Measurements from ENCODE around the gene CD99L2. TPM values are rescaled to one million over a fixed set of nuclear protein-coding genes. Genes with fewer than 3 reads are reported as not detected.

Gene CD99L2
- total RNA-seq, 1 donor from 2014 or later = 27.7 TPM

DNA sequence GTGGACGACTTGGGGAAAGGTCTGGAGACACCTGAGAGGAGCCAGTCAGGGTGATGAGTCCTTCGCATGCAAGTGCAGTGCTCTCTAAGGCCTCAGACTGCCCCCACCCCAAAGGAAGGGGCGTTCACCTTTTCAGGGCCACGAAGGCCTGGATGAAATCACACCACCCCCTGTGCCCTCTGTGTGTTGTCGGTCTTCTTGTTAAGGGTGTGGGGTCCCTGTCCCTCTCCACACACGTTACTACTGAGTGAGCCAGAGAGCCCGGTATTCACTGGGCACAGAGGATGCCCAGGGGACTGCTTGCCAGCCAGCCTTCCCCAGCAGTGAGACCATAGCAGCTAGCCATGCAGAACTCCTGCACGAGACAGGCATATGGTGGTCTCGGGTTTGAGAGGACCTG lies 133.2 kb downstream of the CD99L2 start:
- DNase-seq (ENCODE audit: low read depth in 2 of 2) = no peak

DNA sequence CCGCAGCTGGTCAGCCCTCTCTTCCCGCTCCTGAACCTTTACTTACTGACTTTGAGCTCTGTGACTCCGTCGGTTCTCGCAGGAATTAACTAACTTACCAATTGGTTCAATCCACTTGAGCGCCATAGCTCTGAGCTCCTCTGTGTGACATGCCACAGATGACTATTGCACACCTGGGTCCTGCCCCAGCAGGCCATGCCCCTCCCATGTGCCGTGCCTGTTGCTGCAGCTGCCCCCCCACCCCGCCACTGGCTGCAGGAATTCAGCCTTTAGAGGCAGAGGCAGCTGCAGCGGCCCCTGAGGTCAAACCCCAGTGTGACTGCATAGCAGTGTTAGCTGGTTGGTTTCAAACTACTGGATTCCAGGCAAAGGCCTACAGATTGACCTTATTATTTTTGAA lies 134.7 kb downstream of the CD99L2 start:
- DNase-seq (ENCODE audit: low read depth in 2 of 2) = no peak

GRCh38 chrX:150763303-150763797 lies 135.1 kb downstream of the CD99L2 start:
- no peak for DNase-seq (ENCODE audit: low read depth in 2 of 2)

DNA sequence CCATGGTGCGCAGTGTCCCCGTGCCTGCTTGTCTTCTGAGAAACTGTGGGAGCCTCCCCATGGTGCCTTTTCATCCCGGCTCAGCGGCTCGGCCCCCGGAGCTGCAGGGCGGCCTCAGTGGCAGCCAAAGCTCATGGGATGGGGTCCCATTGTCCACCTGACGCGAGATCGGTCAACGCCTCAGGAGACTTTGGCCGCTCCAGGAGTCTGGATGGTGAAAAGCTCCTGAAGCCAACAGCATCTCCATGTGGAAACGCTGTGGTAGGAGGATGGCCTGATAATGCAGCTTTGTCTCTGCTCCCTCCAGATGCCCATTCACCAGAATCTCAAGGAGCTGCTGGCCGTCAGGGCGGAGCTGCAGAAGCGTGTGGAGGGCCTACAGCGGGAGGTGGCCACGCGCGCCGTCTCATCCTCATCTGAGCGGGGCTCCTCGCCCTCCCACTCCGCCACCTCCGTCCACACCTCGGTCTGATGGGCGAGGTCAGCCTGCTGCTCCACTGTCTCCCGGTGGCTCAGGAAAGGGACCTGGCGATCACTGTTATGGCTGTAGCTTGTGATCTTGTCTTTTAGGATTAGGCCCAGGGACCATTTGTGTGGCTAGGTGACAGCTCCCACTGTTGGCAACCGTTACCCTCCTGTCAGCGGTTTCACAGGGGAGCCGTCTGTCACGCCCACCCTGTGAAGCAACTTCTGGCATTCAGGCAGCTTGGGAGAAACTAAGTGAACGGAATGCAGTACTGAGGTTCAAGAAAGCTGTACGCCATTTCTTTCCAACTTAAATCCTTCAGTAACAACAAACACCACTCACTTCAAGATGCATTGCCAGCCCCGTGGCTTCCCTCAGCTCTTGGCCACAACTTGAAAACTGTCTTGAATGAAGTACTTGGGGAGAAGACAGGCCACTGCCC lies 136.0 kb downstream of the CD99L2 start:
- no peak for DNase-seq (ENCODE audit: low read depth in 2 of 2)

DNA sequence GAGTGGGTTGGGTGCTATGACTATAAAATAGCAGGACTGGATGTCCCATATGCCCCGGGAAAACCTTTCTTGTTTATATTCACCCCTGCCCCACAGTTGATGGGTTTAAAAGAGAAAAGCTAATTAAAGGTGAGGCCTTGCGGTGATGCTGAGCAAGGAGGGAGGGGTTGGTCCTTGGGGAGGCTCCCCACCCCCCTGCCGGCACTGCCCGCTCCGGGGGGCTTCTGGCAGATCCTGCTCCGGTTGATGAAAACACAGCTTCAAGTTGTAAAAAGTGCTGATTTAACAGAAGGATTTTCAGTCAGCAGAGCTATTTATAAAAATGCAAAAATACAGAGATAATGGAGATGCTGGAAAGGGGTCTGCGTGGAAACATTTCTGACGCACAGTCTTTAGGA lies 136.7 kb downstream of the CD99L2 start:
- DNase-seq (ENCODE audit: low read depth in 2 of 2) = no peak

DNA sequence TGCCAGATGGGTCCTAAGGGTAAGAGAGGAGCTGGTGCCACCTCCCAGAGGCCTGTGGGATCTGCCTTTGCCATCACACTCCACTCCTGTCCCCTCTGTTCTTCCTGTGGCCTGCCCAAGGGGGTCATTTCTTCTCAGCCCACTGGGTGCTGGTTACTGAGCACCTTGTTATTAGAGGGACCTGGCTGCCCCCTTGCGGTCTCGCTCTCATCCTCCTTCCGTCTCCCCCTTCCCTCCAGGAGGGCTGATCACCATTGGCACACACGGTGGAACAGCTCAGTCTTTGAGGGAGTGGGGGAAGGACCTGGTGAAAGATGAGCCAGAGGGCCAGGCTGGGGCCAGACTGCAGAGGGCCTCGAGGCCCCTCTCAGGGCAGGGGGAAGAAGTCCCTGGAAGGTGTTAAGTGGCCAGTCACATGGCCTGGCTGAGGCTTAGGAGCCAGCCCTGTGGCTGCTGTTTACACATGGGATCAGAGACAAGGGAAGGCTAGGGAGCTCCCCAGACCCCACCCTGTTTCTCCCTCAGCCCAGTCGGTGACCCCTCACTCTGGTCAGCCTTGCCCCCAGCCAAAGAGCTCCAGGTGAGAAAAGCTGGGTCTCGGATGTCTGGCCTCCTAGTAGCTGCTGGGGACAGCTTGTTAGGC lies 137.2 kb downstream of the CD99L2 start:
- no peak for DNase-seq (ENCODE audit: low read depth in 2 of 2)

- no peak for DNase-seq (ENCODE audit: low read depth in 2 of 2)
These were observed 138.7 kb downstream of the CD99L2 start for GRCh38 chrX:150759568-150760416.

DNA sequence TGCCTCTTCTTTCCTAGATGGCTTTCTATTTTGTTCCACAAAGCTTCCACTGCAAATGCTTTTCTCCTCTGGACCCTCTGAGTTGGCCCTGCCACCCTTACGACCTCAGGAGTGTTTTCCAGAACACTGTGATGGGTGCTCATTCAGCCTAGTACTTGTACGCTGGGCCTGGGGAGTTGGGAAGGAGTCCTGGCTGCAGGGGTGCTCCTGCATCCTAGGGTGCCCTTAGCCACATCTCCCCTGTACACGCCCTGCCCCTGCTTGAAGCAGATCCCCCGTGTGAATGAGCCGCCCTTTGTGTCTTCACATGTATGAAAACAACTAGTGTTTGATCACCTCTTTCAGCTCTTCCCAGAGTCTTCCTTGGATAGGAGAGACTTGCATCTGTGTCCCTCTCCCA lies 141.1 kb downstream of the CD99L2 start:
- no peak for DNase-seq (ENCODE audit: low read depth in 2 of 2)

- DNase-seq (ENCODE audit: low read depth in 2 of 2) = no peak
These were observed 144.5 kb downstream of the CD99L2 start for GRCh38 chrX:150753968-150754367.

GRCh38 chrX:150753357-150753756 lies 145.1 kb downstream of the CD99L2 start:
- DNase-seq (ENCODE audit: low read depth in 2 of 2) = no peak

DNA sequence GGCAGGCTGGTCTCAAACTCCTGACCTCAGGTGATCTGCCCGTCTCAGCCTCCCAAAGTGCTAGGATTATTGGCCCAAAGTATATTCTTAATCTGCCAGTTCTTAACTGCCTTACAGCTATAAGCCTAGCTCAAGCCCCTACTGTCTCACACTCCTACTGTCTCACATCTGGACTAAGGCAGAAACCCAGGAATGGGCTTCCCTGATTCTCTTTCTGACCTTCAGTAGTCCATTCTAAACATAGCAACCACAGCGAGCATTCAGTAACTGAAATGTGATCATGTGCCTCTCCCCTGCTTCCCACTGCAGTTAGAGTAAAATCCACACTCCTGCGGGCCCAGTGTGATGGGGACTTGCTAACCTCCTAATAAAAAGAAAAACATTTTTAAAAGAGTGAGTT lies 146.3 kb downstream of the CD99L2 start:
- no peak for DNase-seq (ENCODE audit: low read depth in 2 of 2)

GRCh38 chrX:150736475-150736874 lies 162.0 kb downstream of the CD99L2 start:
- DNase-seq (ENCODE audit: low read depth in 2 of 2) = no peak

GRCh38 chrX:150731795-150732194 lies 166.7 kb downstream of the CD99L2 start:
- DNase-seq (ENCODE audit: low read depth in 2 of 2) = no peak

DNA sequence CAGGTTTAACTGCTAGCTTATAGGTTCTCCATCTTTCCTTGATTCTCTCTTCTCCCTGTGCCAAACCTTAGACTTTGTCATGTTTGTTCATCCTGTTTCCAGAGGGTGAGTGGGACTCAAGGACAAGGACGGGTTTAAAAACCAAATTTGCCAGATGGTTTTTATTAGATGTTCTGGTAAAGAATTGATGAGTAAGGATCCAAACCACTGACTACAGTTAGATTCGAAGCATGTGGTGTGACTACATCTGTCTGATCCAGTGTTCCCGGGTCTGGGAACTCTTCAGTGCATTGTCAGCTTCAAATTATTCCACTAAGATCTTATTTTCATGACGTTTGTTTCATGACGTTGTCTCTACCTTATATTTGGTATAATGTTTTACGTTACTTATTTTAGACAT lies 167.7 kb downstream of the CD99L2 start:
- DNase-seq (ENCODE audit: low read depth in 2 of 2) = no peak

DNA sequence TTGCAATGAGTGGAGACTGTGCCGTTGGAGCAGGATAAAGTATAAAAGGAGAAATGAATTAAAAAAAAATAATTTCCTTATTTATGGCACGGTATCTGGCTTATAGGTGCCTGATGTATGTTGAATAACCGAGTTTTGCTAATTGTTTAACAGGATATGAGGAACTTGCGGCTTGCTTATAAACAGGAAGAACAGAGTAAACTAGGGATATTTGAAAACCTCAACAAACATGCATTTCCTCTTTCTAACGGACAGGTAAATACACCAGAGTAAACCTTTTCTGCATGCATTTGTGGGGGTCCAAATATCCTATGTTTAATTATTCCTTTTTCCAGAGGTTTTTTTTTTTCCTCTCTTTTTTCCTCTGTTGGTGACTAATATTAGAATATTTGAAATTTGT lies 168.5 kb downstream of the CD99L2 start:
- no peak for DNase-seq (ENCODE audit: low read depth in 2 of 2)

- no peak for DNase-seq (ENCODE audit: low read depth in 2 of 2)
These were observed 178.8 kb downstream of the CD99L2 start for GRCh38 chrX:150719621-150720020.

Other genes with a start within 250 kb of the CD99L2 start
- gene MTMR1, start 205.3 kb downstream of the CD99L2 start, total RNA-seq = 12.8 and 14.5 TPM in 2 replicates
- gene HMGB3, start 84.7 kb upstream of the CD99L2 start, total RNA-seq = 20.6 and 33.0 TPM in 2 replicates